Neuron (in vitro differentiated cells): ENCODE data around the gene ZXDB.
"Not testable (repeated sequence)": the region's sequence is repeated elsewhere in the genome, so short reads cannot be mapped to it uniquely, and the experiment has no call there.

ENCODE experiments used
- H2AFZ ChIP-seq: one replicate; pipeline ENCODE4 v1.6.1; 2013; ENCODE audit warnings: low read depth, mild to moderate bottlenecking, inconsistent platforms, low read length, moderate library complexity
- H3K27me3 ChIP-seq: one replicate; pipeline ENCODE4 v1.6.1; 2013; ENCODE audit warnings: low read length; ENCODE audit not compliant: insufficient read depth
- H3K36me3 ChIP-seq: one replicate; pipeline ENCODE4 v1.6.1; 2013; ENCODE audit warnings: low read length; ENCODE audit not compliant: insufficient read depth
- H3K4me1 ChIP-seq: one replicate; pipeline ENCODE4 v1.6.1; 2013; ENCODE audit warnings: low read length; ENCODE audit not compliant: insufficient read depth
- H3K4me3 ChIP-seq: 2 replicates; pipeline ENCODE4 v1.5.1; 2013; ENCODE audit warnings: mild to moderate bottlenecking, low read length, moderate library complexity
- H3K9me3 ChIP-seq: one replicate; pipeline ENCODE4 v1.6.1; 2013; ENCODE audit warnings: low read length

ZXDB gene

GRCh38 chrX:57607295-57608187 is 15.7 kb downstream of the ZXDB start:
- H2AFZ ChIP-seq: no peak overlapping the region
- H3K9me3 ChIP-seq: no peaks in the 10 kb centered on the region
- no peaks in the 10 kb centered on the region for H3K36me3 ChIP-seq
- no peaks in the 10 kb centered on the region for H3K4me1 ChIP-seq
- H3K4me3 ChIP-seq: no peak overlapping the region
- H3K27me3 ChIP-seq: no peaks in the 10 kb centered on the region

GRCh38 chrX:57613351-57613750 is 21.5 kb downstream of the ZXDB start:
- H3K27me3 ChIP-seq, H3K36me3 ChIP-seq, H2AFZ ChIP-seq, H3K4me3 ChIP-seq, H3K9me3 ChIP-seq, H3K4me1 ChIP-seq: not testable (repeated sequence)

GRCh38 chrX:57629438-57629837 is 37.6 kb downstream of the ZXDB start:
- H3K4me1 ChIP-seq, H2AFZ ChIP-seq, H3K4me3 ChIP-seq, H3K27me3 ChIP-seq, H3K36me3 ChIP-seq, H3K9me3 ChIP-seq: not testable (repeated sequence)

- no peaks in the 10 kb centered on the region for H3K36me3 ChIP-seq
- H3K9me3 ChIP-seq: no peaks in the 10 kb centered on the region
- no peaks in the 10 kb centered on the region for H3K27me3 ChIP-seq
- no peak overlapping the region for H2AFZ ChIP-seq
- H3K4me3 ChIP-seq: no peak overlapping the region
- no peaks in the 10 kb centered on the region for H3K4me1 ChIP-seq
Measured at GRCh38 chrX:57640674-57641016, 48.8 kb downstream of the ZXDB start.

GRCh38 chrX:57641338-57641737 is 49.5 kb downstream of the ZXDB start:
- Histone ChIP-seq H3K27me3 (no peaks in the 10 kb centered on the region), H3K4me1 (no peaks in the 10 kb centered on the region), H2AFZ (no peak overlapping the region), H3K36me3 (no peaks in the 10 kb centered on the region), H3K9me3 (no peaks in the 10 kb centered on the region), H3K4me3 (no peak overlapping the region)

- H3K36me3 ChIP-seq: no peaks in the 10 kb centered on the region
- no peaks in the 10 kb centered on the region for H3K9me3 ChIP-seq
- no peak overlapping the region for H3K4me3 ChIP-seq
- H3K27me3 ChIP-seq: no peaks in the 10 kb centered on the region
- H3K4me1 ChIP-seq: no peaks in the 10 kb centered on the region
- H2AFZ ChIP-seq: no peak overlapping the region
Measured at GRCh38 chrX:57643698-57644097, 51.9 kb downstream of the ZXDB start.

- H3K27me3 ChIP-seq: no peaks in the 10 kb centered on the region
- H3K9me3 ChIP-seq: no peaks in the 10 kb centered on the region
- no peaks in the 10 kb centered on the region for H3K4me1 ChIP-seq
- no peaks in the 10 kb centered on the region for H3K36me3 ChIP-seq
- H3K4me3 ChIP-seq: no peak overlapping the region
- H2AFZ ChIP-seq: no peak overlapping the region
Measured at GRCh38 chrX:57647020-57647419, 55.2 kb downstream of the ZXDB start.
